Breast epithelium (tissue), 4 donors: ENCODE results near the gene IFITM10. TPM values are rescaled to one million over a fixed set of nuclear protein-coding genes. Genes with fewer than 3 reads are reported as not detected.

Experiments
- DNase-seq, 2 donors: peaks; one replicate each; pipeline ENCODE4 v3.0.0-alpha.2; 2019; ENCODE audit warnings: low spot score in 2 of 2
- H3K27ac ChIP-seq, 2 donors: fragments of 200-600 bp; sonication (generic) in 1 of 2; one replicate each; pipeline ENCODE4 v1.5.1; 2016 to 2019; ENCODE audit warnings: mild to moderate bottlenecking in 1 of 2
- H3K27me3 ChIP-seq, 2 donors: fragments of 200-600 bp; sonication (generic) in 1 of 2; one replicate each; pipeline versions ENCODE4 v1.5.1 to v1.6.0; 2017 to 2019; ENCODE audit warnings: control low read depth in 1 of 2, mild to moderate bottlenecking in 1 of 2
- H3K36me3 ChIP-seq: fragments of 200-600 bp; one replicate; pipeline ENCODE4 v1.5.1; 2019
- H3K4me1 ChIP-seq, 2 donors: fragments of 200-600 bp; sonication (generic); one replicate each; pipeline ENCODE4 v1.5.1; 2016 to 2019; ENCODE audit warnings: control low read depth in 1 of 2
- H3K4me3 ChIP-seq, 3 donors: fragments of 200-600 bp; sonication (generic); 1 replicate in 2 of 3; 2 replicates in 1 of 3; pipeline ENCODE4 v1.5.1; 2016 to 2019; ENCODE audit warnings: mild to moderate bottlenecking in 3 of 3, moderate library complexity in 2 of 3
- H3K9me3 ChIP-seq, 2 donors: fragments of 200-600 bp; sonication (generic) in 1 of 2; one replicate each; pipeline ENCODE4 v1.5.1; 2016 to 2019; ENCODE audit warnings: control low read depth in 1 of 2
- POLR2A ChIP-seq: fragments of 450-650 bp; IDR thresholded peaks from one replicate; pipeline ENCODE4 v1.6.1; 2016; ENCODE audit warnings: antibody characterized with exemption, mild to moderate bottlenecking, moderate library complexity
- POLR2AphosphoS5 ChIP-seq, 3 donors: sonication (generic); formaldehyde crosslinking; IDR thresholded peaks; one replicate each; pipeline ENCODE4 v1.6.1; 2017; ENCODE audit warnings: antibody characterized with exemption in 3 of 3
- intact Hi-C: fragments of 100-400 bp; cut with DNase I; formaldehyde crosslinking; loops from one replicate; pipeline ENCODE4 v1.15.1; 2023; ENCODE audit warnings: low total_unique reads
- total RNA-seq, 3 donors: library from RNA; depleted of rRNA; stranded (reverse); fragments of >200 nt; gene quantifications; one replicate each; pipeline ENCODE4 v1.1.0, GENCODE V29; 2016
- TF ChIP-seq, protein P1 (sequence below), 3 donors: fragments of 450-650 bp; IDR thresholded peaks; one replicate each; pipeline ENCODE4 v1.5.1; 2016 to 2017; ENCODE audit warnings: antibody characterized with exemption in 3 of 3, mild to moderate bottlenecking in 3 of 3, moderate library complexity in 3 of 3

The IFITM10 gene
- total RNA-seq, 3 donors from 2014 or later, result 0.33 to 14.0 (median 1.4) TPM

DNA sequence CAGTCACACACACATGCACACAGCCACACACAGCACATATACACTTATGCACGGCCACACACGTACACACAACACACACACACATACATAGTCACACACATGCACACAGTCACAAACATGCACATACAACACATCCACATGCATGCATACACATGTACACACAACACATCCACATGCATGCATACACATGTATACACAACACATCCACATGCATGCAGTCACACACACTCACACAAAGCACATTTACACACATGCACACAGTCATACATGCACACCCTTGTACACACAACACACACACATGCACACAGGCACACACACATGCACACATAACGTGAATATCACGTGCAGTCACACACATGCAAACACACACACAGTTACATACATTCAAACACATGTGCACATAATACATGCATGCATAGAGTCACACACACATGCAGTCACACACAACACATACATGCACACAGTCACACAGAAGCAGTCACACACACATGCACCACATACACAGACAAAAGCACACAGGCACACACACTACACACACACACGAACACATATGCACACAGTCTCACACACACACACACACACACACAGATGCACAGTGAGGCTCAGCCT, 18.8 kb downstream of the IFITM10 start:
- DNase-seq, result no peak
- Histone ChIP-seq H3K27me3 (peaks cover 0 to 78% of the 10 kb centered on the region in 2 donors), H3K4me1 (peaks cover 0 to 7% of the 10 kb centered on the region in 2 donors)

DNA sequence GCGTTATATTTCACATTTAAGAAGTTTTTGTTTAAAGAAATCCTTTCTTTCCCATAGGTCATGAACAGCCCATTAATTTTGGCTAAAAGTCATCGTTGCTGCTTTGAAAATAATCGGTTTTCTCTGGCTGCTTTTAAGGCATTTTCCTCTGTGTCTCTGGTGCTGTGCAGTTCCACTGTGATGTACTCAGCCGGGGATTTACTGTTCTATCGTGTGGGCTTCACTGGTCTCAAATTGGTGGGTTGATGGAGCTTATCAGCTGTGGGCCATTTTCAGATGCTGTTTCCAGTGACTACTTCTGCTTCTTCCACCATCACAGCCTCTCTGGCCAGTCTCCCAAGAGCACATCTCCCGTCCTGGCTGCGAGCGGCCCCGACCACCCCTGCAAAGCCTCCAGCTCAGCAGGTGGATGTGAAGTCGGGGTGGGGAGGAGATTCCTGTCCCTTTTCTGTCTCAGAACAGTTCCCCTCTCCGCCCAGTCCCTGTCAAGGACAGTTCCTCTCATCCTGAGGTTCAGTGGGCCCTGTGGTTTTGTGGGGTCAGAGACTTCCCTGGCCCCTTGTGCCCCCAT, 20.3 kb downstream of the IFITM10 start:
- Histone ChIP-seq H3K27me3 (peaks cover 0 to 67% of the 10 kb centered on the region in 2 donors), H3K9me3 (no peaks in the 10 kb centered on the region), H3K36me3 (no peaks in the 10 kb centered on the region), H3K4me1 (peaks cover 0 to 7% of the 10 kb centered on the region in 2 donors), H3K27ac (no peak overlapping the region), H3K4me3 (no peak overlapping the region)
- intact Hi-C loops, result no loop called here
- TF ChIP-seq POLR2A, result no peak
- TF ChIP-seq, protein P1, sequence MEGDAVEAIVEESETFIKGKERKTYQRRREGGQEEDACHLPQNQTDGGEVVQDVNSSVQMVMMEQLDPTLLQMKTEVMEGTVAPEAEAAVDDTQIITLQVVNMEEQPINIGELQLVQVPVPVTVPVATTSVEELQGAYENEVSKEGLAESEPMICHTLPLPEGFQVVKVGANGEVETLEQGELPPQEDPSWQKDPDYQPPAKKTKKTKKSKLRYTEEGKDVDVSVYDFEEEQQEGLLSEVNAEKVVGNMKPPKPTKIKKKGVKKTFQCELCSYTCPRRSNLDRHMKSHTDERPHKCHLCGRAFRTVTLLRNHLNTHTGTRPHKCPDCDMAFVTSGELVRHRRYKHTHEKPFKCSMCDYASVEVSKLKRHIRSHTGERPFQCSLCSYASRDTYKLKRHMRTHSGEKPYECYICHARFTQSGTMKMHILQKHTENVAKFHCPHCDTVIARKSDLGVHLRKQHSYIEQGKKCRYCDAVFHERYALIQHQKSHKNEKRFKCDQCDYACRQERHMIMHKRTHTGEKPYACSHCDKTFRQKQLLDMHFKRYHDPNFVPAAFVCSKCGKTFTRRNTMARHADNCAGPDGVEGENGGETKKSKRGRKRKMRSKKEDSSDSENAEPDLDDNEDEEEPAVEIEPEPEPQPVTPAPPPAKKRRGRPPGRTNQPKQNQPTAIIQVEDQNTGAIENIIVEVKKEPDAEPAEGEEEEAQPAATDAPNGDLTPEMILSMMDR (IDR thresholded peaks at IDR 0.05), result no peak
- no peak for TF ChIP-seq POLR2AphosphoS5 (IDR thresholded peaks at IDR 0.05)
- no peak for DNase-seq

More for the DNA sequence above, 18.8 kb downstream of the IFITM10 start:
- intact Hi-C loops, result no loop called here
- TF ChIP-seq POLR2A (no peak), POLR2AphosphoS5 (IDR thresholded peaks at IDR 0.05) (no peak)
- TF ChIP-seq, protein P1 (IDR thresholded peaks at IDR 0.05), result no peak
- Histone ChIP-seq H3K4me3 (no peak overlapping the region), H3K27ac (no peak overlapping the region), H3K9me3 (peaks cover 0 to under 1% of the 10 kb centered on the region in 2 donors), H3K36me3 (no peaks in the 10 kb centered on the region)

DNA sequence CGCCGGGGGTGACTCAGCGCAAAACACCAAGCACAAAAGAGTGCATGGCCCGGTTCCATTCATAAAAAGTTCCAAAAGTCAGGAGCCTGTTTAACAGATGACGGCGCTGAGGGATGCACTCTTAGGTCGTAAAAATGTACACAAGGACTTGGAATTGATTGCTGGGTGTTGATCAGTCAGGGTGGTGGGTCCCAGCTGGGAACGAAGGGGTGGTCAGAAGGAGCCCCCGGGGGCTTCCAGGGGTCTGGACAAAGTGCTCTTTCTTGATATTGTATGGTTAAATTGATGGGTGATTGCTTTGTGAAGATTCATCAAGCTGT, 20.7 kb downstream of the IFITM10 start:
- intact Hi-C loops, result no loop called here
- H3K9me3 ChIP-seq, result no peaks in the 10 kb centered on the region
- no peaks in the 10 kb centered on the region for H3K36me3 ChIP-seq
- no peak overlapping the region for H3K4me3 ChIP-seq
- H3K27me3 ChIP-seq, result peaks cover 0 to 63% of the 10 kb centered on the region in 2 donors
- H3K27ac ChIP-seq, result no peak overlapping the region
- peaks cover 0 to 7% of the 10 kb centered on the region in 2 donors for H3K4me1 ChIP-seq
- DNase-seq, result no peak
- no peak for TF ChIP-seq POLR2AphosphoS5 (IDR thresholded peaks at IDR 0.05)
- TF ChIP-seq, protein P1 (IDR thresholded peaks at IDR 0.05), result no peak
- TF ChIP-seq POLR2A, result no peak

DNA sequence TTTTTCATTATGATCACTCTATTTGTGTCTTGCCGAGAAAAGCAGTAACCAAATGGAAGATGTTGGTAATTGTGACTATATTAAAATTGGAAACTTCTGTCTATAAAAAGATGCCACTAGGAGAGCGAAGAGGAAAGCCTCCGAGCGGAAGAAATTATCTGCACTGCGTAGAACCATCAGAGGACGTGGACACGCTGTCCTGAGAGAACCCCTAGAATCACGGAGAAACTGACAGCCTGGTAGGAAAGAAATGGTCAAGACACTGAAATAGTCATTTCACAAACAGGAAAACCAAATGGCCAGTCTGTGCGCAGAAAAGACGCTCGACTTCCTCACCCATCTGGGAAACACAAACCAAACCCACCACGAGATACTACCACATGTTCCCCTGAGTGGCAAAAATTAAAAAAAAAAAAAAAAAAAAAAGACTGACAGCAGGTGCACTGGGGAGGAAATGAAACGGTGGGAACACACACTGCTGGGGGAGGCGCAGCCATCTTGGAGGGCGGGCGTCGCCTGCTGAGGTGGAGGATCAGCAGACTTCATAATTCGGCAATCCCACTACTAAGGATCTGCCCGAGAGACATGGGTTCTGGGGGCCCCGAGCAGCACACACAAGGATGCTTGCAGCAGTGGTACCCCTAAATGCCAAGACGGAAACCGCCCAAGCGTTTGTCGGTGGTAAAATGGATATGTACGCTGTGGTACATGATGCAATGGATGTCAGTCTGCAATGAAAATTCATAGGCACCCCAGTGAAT, 21.3 kb downstream of the IFITM10 start:
- intact Hi-C loops, result no loop called here
- Histone ChIP-seq H3K27me3 (peaks cover 0 to 57% of the 10 kb centered on the region in 2 donors), H3K36me3 (no peaks in the 10 kb centered on the region), H3K4me1 (peaks cover 0 to 7% of the 10 kb centered on the region in 2 donors), H3K4me3 (no peak overlapping the region), H3K9me3 (no peaks in the 10 kb centered on the region), H3K27ac (no peak overlapping the region)
- DNase-seq, result no peak
- TF ChIP-seq POLR2A, result no peak
- no peak for TF ChIP-seq POLR2AphosphoS5 (IDR thresholded peaks at IDR 0.05)
- TF ChIP-seq, protein P1 (IDR thresholded peaks at IDR 0.05), result no peak

DNA sequence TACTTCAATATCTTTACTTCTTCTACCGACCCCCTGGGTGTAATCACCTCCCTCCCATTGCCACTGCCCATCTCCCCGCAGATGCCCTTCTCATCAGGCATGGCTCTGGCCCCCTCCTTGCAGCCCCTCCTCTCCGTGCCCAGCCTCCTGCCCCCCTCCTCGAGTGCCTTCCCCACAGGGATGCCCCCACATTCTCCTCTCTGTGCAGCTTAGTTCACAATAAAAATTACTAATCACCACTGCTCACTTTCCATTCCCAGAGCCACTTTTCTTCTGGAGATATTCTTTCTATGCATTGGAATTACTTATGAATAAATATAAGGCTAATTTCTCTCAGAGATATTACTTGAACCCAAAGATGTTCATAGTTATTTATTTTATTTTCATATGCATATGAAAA, 22.1 kb downstream of the IFITM10 start:
- H3K4me1 ChIP-seq, result peaks cover 0 to 7% of the 10 kb centered on the region in 2 donors
- TF ChIP-seq POLR2A (no peak), POLR2AphosphoS5 (IDR thresholded peaks at IDR 0.05) (no peak)
- TF ChIP-seq, protein P1 (IDR thresholded peaks at IDR 0.05), result no peak
- no peaks in the 10 kb centered on the region for H3K9me3 ChIP-seq
- H3K36me3 ChIP-seq, result no peaks in the 10 kb centered on the region
- no peak overlapping the region for H3K27ac ChIP-seq
- no peak for DNase-seq
- intact Hi-C loops, result no loop called here
- peaks cover 0 to 49% of the 10 kb centered on the region in 2 donors for H3K27me3 ChIP-seq
- no peak overlapping the region for H3K4me3 ChIP-seq
